Stimulated activated CD4-positive, alpha-beta T cell treated with anti-CD3 and anti-CD28 coated beads, Interleukin-2, amount 100 ng/mL, for 4 hours (primary cell): ENCODE data around the gene FXYD4.
"Not testable (repeated sequence)": the region's sequence is repeated elsewhere in the genome, so short reads cannot be mapped to it uniquely, and the experiment has no call there.

Experiments
- DNase-seq: peaks from one replicate; pipeline ENCODE4 v3.0.0-alpha.2; 2020; ENCODE audit warnings: low read depth

Gene FXYD4

DNA sequence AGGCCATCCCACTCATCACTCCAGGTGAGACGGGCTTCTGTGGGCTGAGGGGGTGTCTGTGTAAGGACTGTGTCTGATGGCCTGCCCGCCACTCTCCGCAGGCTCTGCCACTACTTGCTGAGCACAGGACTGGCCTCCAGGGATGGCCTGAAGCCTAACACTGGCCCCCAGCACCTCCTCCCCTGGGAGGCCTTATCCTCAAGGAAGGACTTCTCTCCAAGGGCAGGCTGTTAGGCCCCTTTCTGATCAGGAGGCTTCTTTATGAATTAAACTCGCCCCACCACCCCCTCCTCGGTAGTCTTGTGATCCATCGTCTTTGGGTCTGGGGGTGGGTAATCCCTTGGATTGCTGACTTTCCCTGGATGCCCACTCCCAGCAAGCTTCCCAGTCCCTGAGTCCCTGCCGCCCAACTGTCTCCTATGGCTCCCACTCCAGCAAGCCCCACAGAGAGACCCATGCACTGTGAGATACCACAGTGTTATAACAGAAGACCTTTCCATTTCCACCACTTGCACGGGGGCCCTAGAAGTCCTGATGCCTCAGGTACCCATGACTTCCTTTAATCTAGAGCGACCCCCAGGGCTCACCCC is 4.7 kb downstream of the FXYD4 start:
- no peak for DNase-seq

DNA sequence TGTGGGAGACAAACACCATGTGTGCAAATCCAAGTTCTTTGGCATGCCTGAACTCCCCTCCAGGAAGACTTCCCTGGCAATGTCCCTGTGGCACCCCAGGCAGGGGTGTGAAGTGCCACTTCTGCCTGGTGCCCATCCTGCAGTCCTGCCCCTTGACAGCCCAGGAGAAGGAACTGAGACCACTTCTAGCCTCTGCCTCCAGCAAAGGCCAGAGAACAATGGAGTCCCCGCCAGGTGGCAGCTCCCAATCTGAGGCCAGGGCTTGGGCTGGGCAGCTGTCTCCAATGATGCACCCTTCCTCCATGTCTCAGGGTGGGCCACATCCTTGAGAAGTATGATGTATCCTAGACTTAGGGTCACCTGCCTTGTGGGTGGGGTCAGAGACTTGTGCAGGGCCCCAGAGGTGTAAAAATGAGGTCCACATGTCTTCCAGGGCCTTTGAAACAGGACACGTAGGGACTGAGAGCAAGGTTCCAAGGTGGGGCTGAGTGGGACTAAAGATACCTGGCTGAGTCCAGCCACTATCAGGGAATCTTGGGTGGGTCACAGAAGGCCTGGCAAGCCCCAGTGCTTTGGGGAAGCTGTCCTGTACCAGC is 5.5 kb downstream of the FXYD4 start:
- no peak for DNase-seq

DNA sequence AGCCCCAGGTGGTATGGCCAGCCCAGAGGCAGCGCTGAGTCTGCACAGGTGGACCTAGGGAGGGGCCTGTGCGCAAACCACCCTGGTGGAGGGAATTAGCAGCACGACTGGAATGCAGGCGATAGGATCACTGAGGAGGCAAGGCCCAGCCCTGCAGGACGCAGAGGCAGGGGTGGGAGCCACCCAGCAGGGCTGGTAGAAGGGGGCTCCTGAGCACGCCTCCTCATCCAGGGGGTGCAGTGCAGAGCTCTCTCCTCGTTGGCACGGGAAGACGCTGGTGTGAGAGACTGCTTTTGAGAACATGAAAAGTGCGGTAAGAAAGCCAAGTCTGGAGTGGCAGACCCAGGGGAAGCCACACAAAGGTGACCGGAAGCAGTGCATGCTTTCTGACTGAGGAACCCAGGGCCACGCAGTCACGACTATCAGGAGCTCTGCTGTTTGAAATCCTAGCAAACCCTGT is 6.0 kb downstream of the FXYD4 start:
- DNase-seq, result no peak

DNA sequence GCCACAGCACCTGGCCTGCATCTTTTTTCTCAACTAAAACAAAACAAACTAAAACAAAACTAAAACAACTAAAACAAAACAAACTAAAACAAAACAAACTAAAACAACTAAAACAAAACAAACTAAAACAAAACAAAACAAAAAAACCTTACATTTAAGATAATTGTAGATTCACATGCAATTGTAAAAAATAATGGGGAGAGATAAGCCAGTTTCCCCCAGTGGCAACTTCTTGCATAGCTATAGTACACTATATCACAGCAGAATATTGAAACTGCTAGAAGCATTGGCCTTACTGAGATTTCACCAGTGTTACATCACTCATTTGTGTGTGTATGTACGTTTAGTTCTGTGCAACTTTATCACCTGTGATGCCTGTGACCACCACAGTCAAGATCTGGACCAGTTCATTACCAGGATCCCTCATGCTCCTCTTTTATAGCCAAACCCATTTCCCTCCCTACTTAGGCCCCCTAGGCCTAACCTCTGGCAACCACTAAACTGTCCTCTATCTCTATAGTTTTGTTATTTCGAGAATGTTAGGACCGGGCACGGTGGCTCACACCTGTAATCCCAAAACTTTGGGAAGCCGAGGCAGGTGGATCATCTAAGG is 9.3 kb downstream of the FXYD4 start:
- no peak for DNase-seq

DNA sequence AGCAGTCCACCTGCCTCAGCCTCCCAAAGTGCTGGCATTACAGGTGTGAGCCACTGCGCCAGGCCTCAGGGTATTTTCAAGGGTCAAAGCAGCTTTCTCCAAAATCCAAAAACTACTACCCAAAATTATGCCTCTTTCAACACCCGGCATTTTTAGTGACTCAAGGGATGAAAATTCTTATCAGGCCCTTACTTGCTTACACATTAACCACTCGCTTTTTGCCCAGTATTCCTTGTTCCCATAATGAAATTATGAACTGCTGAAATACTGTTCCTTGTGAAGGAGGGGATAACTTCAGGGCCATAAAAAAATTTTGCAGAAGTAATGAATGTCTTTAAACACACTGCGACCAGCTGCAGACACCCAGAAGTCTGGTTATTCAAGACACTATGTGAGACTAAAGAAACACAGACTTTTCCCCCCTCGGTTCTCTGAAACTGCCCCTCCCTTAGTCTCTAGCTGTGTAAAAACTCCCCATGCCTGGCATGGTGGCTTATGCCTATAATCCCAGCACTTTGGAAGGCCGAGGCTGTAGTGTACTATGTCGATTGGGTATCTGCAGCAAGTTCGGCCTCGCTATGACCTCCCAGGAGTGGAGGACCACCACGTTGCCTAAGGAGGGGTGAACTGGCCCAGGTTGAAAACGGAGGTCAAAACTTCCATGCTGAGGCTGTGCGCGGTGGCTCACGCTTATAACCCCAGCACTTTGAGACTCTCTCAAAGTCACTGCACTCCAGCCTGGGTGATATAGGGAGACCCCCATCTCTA is 12.0 kb downstream of the FXYD4 start:
- DNase-seq, result no peak

DNA sequence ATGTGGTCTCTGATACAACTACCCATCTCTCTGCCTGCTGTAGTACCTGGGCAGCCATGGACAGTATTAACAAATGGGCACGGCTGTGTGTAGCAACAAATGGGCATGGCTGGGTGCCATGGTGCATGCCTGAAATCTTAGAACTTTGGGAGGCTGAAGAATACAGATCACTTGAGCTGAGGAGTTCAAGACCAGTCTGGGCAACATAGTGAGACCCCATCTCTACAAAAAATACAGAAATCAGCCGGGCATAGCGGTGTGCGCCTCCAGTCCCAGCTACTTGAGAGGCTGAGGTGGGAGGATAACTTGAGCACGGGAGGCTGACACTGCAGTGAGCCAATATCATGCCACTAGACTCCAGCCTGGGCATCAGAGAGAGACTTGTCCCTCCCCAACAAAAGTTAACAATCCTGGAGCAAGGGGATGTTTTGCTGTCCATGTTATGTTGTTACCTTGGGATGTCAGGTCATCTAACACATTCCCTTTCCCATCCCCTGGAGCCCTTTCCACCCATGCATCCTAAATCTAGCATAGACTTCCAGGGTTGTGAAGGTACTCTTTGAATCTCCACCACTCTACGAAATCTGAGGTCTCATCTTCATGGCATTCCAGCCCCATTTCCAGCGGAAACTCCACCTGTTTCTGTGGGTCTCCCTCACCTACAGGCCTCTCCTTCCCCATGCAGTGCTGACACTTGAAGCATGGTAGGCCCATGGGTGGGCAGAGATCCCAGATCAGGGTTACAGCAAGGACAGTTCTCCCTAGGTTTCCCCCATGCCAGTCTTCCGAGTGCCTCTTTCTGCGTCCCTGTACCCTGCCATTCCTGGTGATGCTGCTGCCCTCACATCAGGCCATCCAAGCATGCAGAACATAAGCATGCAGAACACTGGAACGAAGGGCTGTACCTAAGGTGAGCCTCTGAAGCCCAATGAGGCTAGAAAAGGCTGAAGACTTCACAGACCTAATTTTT is 13.1 kb downstream of the FXYD4 start:
- no peak for DNase-seq

DNA sequence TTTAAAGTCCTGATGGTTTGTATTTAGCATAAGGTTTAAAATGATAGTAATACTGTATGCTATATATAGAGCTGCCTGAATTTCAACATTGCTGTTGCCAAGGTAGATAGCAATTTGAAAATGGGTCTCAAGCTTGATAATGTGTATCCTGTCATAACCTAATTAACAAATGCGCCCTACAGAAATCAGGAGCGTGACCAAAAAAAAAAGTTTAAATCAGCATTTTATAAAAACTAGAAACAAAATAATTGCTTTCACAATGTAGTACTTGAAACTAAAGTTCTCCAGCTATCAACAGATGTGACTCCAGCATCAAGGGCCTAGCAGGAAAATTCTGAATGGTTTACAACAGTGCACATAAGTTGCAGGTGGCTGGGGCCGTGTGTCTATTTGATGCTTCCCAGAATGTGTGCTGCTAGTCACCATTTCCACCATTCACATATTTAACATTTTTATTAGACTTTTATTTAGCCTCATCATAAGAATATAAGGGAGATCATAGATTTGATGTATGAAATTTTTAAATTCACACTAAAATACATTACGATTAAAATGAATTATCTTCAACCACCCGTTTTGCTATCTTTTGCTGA is 14.1 kb downstream of the FXYD4 start:
- no peak for DNase-seq

DNA sequence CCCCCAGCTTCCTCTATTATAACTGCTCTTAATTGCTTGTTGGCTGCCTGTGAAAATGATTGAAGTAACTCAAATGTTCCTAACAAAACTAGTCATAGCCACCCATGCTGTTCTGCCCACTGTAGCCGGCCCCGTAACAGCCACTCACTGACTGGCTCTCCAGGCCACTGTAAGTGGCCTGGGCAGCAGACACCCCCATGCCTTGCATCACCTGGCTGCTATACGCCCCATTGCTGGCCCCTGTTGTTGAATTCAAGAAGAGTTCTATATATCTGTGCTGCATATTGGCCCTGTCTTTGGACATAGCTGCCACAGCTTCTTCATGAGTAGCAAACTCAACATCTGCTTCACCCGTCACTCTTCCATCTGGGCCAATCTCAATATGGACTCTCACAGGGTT is 15.1 kb downstream of the FXYD4 start:
- no peak for DNase-seq

DNA sequence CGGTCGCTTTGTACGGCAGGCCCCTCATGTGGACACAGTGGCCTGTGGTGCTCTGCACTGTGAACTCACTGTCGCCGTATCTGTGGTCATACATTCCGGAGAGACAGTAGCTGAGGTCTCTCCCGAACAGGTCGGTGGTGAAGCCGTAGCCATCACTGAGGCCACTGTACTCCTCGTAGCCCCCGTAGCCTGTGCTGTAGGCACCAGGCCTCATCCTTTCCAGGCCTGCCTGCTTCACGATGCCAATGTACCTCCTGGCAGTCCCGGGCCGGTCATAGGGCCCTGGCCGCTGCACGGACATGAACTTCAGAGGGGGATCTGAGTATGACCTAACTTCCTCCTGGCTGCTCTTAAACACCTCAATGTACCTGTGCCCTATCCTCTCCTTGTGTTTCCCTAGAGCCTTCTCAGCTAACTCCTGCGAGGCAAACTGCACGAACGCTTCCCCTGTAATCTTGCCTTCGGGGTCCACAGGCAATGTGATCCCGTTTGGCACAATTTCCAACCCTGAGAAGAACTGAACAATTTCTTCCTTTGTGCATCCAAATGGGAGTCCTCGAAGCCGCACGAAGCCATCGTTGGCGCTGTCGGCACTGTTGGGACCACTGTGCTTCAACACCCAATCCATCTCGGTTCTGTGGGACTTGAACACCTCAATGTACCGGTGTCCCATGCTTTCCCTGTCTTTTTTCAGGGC is 15.7 kb downstream of the FXYD4 start:
- no peak for DNase-seq

DNA sequence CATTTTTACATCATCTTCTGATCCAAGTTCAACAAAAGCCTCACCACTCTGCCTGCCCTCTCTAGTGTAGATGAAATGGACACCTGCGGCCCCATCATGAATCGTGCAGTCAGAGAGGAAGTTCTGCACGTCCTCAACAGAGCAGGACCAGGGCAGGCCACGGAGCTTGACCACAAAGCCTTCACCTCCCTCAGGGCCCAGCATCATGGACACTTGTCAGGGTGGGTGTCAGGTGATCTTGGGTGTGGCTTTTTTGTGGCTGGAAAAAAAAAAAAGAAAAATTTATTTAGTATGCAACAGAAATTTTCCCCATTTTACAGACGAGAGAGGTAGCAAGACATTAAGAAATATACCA is 16.2 kb downstream of the FXYD4 start:
- no peak for DNase-seq

DNA sequence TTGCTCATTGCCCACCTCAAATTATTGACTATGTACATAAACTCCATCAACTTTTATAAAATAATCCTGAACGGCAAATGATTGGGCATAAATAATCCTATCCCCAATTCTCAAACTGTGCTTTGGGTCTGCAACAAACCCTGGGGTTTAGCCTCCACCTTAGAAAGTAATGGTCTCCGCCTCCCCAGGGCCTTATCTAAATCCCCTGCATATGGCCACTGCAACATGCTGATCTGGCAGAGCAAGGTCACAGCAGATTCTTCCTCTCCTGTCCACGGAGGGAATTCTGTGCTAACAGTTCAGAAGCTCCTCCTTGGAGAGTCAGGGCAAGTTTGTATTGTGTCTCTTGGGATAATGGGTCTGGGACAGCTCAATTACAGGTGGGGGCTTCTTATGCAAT is 18.4 kb downstream of the FXYD4 start:
- no peak for DNase-seq

DNA sequence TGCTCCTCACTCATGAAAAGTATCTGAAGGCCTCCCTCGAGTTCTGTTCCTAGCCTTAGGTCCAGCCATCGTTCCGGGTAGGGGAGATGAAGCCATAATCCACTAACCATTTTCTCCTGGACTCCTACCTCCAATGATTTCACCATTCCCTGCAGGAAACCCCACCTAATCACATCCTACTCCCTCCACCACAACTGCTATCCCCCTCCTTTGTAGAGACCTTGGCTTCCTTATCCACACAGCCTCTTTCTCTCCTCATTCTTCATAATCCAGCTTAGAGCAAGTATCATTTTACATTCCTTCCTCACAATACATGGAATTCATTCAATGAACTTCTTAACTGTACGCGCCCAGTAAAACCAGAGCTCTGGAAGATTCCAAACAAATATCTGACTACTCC is 18.9 kb downstream of the FXYD4 start:
- no peak for DNase-seq

DNA sequence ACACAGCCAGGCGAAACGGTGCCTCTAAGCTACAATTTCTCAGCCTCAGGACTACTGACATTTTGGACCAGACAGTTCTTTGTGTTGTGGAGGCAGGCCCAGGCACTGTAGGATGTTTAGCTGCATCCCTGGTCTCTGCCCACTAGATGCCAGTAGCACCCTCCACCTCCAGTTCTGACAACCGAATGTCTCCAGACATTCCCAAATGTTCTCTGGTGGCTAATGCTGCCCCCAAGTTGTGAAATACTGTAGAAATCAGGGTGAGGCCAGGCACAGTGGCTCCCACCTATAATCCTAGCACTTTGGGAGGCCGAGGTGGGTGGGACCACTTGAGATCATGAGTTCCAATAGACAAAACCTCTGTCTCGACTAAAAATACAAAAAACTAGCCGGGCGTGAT is 19.3 kb downstream of the FXYD4 start:
- no peak for DNase-seq

DNA sequence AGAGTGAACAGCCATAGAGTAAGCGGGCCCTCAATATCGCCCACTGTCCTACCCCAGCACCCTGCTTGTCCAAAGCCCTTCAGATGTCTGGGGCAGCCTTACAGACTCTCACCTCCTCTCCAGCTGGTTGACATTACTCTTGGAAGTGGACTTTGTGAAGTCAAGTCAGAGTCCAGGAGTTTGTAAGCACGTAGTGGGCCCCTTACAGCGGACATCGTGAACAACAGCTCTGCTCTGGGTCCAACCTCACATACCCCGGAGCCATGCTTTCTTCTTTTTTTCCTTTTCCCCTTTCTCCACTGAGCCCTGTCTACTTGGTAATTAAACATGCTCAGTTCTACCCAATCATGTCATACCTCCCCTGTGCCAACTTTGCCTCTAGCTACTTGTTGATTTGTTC is 20.1 kb downstream of the FXYD4 start:
- DNase-seq, result no peak

DNA sequence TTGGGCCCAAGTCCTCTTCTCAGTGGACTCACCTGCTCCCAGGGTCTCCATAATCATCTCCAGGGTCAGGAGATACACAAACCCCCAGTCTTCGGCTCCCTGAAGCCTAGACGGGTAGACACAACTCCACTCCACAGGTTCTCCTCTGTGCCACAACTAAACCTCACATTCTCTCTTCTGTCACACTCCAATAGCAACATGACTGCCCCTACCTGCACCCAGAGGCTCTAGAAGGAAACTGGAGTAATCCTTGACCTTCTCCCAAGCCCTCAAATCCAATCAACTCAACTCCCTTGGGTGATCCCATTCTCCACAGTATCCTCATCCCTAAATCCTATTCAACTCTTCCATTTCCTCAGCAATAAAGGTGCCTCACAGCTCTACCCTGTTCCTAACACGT is 21.3 kb downstream of the FXYD4 start:
- DNase-seq, result no peak

DNA sequence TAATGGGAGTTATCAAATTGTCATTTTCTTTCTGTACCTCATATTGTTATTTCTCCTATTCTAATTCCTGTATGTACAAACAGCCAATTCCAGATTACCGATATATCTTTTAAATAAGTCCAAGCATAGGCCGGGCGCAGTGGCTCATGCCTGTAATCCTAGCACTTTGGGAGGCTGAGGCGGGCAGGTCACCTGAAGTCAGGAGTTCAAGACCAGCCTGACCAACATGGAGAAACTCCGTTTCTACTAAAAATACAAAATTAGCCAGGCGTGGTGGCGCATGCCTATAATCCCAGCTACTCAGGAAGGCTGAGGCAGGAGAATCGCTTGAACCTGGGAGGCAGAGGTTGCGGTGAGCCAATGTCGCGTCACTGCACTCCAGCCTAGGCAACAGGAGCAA is 21.8 kb downstream of the FXYD4 start:
- not testable (repeated sequence) for DNase-seq

DNA sequence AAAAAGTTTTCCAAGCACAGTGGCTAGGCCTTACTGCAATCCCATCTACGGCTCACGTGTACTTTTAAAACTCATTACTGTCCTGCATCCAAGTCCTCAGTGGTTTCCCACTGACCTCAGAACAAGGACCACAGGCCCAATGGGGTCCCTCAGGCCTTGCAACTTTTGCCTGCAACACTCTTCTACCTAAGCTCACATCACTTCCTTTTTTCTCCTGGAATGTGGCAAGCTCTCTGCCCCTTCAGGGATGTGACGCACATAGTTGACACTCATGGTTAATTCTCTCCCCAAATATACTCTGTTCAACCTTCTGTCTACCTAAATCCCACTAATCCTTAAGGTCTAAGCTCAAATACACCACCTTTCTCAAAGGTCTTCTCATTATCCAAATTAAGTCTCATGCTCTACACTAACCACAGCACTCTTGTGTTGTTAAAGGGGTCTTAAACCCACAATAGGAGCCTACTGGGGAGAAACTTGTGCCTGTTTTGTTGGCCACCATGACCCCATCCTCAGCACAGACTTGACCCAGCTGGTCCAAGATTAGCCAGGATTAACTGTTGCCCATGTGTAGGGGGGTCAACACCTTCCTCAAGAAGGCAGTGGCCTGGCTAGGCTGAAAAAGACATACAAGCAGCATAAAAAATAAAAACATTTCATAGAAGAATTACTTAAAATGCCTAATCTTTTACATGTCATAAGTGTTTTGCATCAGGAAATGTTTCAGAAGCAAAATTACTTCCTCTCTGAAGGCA is 22.3 kb downstream of the FXYD4 start:
- no peak for DNase-seq

DNA sequence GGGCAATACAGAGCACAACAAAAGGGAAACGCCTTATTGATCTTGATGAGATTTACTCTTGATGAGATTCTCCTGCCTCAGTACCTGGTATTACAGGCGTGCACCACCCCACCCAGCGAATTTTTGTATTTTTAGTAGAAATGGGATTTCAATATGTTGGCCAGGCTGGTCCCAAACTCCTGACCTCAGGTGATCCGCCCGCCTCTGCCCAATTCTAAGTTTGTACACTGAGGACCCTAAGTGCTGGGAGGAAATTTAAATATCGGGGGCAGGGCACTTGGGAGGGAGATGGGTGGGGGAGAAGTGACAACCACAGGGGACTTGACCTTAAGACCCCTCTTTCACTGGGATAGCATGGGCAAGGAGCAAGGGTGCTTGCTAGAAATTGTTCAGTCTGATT is 23.4 kb downstream of the FXYD4 start:
- no peak for DNase-seq

DNA sequence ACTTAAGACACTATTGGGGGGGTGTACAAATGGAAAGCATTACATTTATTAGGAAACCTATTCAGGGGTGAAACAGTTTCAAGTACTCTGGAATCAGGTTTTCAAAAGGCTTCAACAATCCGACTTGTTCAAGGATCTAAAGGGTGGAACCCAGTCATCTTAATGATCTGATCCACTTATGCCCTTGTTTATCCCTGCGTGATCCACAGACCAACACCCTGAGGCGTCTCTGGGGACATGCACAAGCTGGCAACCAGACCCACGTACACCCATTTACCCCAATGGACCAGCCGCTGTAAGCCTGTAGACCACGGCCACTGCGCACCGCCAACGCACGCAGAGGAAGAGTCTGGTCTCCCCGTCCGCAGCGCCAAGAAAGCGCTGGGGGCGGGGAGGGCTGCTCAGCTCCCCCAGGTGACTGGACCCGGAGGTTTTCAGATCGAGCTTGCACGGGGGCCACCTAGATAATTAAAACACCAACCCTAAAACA is 24.2 kb downstream of the FXYD4 start:
- DNase-seq, result no peak
